ENCODE data around the gene KCNQ1OT1.

- TF ChIP-seq EZH2phosphoT487 (IDR thresholded peaks at IDR 0.05; ENCODE audit: borderline replicate concordance, low read depth) (no peak), ZBTB33 (IDR thresholded peaks at IDR 0.05; ENCODE audit: borderline replicate concordance, low read depth) (no peak), MXI1 (IDR thresholded peaks at IDR 0.05; ENCODE audit: low read depth, low read length) (no peak), CTCF (IDR thresholded peaks at IDR 0.05) (no peak), RAD21 (IDR thresholded peaks at IDR 0.05; ENCODE audit: low read length) (no peak)
These were observed 136.9 kb downstream of the KCNQ1OT1 start for GRCh38 chr11:2562890-2563212.

All from SK-N-SH (cell line).